Brain microvascular endothelial cell (primary cell): Measurements from ENCODE around the gene NKAP.
"Not testable (repeated sequence)": the region's sequence is repeated elsewhere in the genome, so short reads cannot be mapped to it uniquely, and the experiment has no call there.

ENCODE experiments used
- DNase-seq: peaks from one replicate; pipeline ENCODE4 v3.0.0-alpha.2; 2020
- H3K27ac ChIP-seq: fragments of 250-450 bp; sonication (Bioruptor Pico); 2 replicates; pipeline ENCODE4 v1.5.1; 2020; ENCODE audit warnings: mild to moderate bottlenecking, moderate library complexity
- H3K27me3 ChIP-seq: fragments of 250-450 bp; sonication (Bioruptor Pico); replicated peaks from 2 replicates; pipeline ENCODE4 v1.5.1; 2020; ENCODE audit warnings: mild to moderate bottlenecking
- H3K36me3 ChIP-seq: fragments of 250-450 bp; sonication (Bioruptor Pico); replicated peaks from 2 replicates; pipeline ENCODE4 v1.5.1; 2020; ENCODE audit warnings: mild to moderate bottlenecking
- H3K4me3 ChIP-seq: 2 replicates; pipeline ENCODE4 v1.5.1; 2011; ENCODE audit warnings: low read depth, mild to moderate bottlenecking, control low read depth, low read length, moderate library complexity
- in situ Hi-C: cut with HindIII; loops from 2 replicates; pipeline ENCODE4 v1.10.0; 2017; ENCODE audit warnings: low sequenced_read_pairs, low pct_ligation_motif_present
- TF ChIP-seq, protein P1 (sequence below): IDR thresholded peaks from 2 replicates; pipeline ENCODE4 v1.5.1; 2011; ENCODE audit warnings: low read depth, mild to moderate bottlenecking, moderate library complexity, low read length, control low read depth, inconsistent platforms; ENCODE audit errors: missing control alignments

NKAP gene

DNA sequence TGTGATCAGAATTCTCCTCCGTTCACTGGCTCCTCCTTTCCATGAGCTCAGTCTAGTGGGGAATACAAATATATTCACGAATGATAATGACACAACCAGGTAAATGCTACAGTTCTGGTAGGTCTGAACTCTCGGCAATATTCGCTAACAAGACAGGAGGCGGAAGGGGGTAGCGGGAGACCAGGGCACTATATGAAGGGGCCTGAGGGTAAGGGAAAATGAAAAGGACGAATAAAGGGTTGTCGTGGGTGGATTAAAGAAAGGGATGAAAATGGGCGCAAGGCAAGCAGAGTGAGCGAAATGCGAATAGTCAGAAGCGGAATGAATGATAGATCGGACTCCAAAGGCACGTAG, 743 bp downstream of the NKAP start:
- Histone ChIP-seq H3K27ac (peak overlapping the region; percentile 58), H3K27me3 (no peaks in the 10 kb centered on the region), H3K4me3 (peak overlapping the region; percentile 72), H3K36me3 (no peaks in the 10 kb centered on the region)
- TF ChIP-seq, protein P1, sequence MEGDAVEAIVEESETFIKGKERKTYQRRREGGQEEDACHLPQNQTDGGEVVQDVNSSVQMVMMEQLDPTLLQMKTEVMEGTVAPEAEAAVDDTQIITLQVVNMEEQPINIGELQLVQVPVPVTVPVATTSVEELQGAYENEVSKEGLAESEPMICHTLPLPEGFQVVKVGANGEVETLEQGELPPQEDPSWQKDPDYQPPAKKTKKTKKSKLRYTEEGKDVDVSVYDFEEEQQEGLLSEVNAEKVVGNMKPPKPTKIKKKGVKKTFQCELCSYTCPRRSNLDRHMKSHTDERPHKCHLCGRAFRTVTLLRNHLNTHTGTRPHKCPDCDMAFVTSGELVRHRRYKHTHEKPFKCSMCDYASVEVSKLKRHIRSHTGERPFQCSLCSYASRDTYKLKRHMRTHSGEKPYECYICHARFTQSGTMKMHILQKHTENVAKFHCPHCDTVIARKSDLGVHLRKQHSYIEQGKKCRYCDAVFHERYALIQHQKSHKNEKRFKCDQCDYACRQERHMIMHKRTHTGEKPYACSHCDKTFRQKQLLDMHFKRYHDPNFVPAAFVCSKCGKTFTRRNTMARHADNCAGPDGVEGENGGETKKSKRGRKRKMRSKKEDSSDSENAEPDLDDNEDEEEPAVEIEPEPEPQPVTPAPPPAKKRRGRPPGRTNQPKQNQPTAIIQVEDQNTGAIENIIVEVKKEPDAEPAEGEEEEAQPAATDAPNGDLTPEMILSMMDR: no peak
- DNase-seq: peak; percentile 0
- in situ Hi-C loops: no loop called here

DNA sequence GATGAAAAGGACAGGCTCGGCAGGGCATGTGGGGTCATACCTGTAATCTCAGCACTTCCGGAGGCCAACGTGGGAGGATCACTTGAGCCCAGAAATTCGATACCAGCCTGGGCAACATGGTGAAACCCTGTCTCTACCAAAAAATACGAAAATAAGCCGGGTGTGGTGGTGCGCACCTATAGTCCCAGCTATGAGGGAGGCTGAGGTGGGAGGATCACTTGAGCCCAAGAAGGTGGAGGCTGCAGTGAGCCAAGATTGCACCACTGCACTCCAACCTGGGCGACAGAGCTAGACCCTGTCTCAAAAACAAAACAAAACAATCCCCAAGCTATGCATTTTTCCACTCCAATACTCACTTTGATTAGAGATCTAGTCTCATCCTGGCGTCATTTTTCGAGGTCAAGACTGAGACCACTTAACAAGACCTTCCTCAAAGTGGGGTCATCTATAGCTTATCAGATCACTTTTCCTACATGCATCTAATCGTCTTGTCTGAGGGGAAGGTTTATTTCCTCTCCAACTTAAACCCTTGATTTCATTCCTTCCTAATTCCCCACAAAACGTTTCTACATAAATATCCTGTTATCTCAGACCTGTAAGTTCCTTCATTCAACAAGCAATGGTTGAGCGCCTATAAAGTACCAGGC, 1.3 kb downstream of the NKAP start:
- Histone ChIP-seq H3K27ac (no peak overlapping the region), H3K27me3 (no peaks in the 10 kb centered on the region), H3K4me3 (peak overlapping the region; percentile 72), H3K36me3 (no peaks in the 10 kb centered on the region)
- TF ChIP-seq, protein P1: no peak
- in situ Hi-C loops: no loop called here
- no peak for DNase-seq

DNA sequence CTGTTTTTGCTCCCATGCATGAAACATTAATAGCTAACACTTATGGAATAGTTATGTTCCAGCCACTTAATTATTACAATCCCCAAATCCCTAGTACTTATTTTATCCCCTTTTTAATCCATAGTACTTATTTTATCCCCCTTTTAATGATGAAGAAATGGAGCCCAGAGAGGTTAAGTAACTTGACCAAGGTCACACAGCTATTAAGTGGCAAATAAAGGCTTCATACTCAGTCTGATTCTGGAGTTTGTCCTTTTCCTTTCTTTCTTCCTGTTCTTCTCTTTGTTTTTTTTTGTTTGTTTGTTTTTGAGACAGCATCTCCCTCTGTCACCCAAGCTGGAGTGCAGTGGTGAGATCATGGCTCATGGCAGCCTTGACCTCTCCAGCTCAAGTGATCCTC, 2.2 kb downstream of the NKAP start:
- Histone ChIP-seq H3K27ac (no peak overlapping the region), H3K4me3 (no peak overlapping the region), H3K27me3 (no peaks in the 10 kb centered on the region), H3K36me3 (no peaks in the 10 kb centered on the region)
- TF ChIP-seq, protein P1: no peak
- no peak for DNase-seq
- in situ Hi-C loops: no loop called here

DNA sequence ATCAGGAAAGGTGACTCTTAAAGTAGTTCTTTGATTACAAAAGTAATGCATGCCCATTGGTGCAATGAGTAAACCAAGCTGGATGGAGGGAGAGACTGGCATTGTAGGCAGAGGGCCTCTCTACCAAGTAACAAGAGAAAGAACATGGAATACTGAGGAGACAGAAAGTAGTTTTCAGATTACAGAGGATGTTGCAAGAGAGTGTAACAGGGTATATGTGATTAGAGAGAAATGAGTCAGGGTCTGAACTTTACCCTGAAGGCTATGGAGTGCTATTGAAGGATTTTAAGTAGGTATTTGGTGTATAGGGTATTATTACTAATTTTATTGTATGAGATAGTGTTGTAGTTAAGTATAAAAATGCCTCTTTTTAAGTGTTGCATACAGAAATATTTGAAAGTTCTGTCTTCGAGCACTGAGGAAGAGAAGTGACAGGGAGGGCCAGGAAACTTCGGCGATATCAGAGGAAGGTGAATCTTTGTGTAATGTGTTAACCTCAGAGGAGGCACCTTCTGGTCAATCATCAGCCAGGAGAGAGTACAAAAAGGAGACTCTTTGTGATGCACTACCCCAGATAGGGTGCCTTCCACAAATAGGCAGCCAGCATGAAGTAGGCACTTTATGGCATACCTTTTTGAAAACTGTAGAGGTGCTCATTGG, 8.2 kb downstream of the NKAP start:
- Histone ChIP-seq H3K27ac (no peak overlapping the region), H3K4me3 (no peak overlapping the region), H3K36me3 (peaks cover 3% of the 10 kb centered on the region), H3K27me3 (no peaks in the 10 kb centered on the region)
- in situ Hi-C loops: no loop called here
- DNase-seq: no peak
- TF ChIP-seq, protein P1: no peak

DNA sequence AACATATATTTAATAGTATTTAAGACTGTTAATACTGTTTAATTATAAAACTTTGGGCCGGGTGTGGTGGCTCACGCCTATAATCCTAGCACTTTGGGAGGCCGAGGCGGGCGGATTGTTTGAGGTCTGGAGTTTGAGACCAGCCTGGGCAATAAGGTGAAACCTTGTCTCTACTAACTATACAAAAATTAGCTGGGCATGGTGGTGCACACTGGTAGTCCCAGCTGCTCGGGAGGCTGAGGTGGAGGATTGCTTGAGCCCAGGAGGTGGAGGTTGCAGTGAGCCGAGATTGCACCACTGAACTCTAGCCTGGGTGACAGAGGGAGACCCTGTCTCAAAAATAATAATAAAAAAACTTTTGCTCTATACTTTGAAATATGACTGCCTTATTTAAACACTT, 21.2 kb downstream of the NKAP start:
- in situ Hi-C loops, H3K4me3 ChIP-seq, H3K27ac ChIP-seq, DNase-seq, H3K36me3 ChIP-seq, H3K27me3 ChIP-seq: not testable (repeated sequence)

DNA sequence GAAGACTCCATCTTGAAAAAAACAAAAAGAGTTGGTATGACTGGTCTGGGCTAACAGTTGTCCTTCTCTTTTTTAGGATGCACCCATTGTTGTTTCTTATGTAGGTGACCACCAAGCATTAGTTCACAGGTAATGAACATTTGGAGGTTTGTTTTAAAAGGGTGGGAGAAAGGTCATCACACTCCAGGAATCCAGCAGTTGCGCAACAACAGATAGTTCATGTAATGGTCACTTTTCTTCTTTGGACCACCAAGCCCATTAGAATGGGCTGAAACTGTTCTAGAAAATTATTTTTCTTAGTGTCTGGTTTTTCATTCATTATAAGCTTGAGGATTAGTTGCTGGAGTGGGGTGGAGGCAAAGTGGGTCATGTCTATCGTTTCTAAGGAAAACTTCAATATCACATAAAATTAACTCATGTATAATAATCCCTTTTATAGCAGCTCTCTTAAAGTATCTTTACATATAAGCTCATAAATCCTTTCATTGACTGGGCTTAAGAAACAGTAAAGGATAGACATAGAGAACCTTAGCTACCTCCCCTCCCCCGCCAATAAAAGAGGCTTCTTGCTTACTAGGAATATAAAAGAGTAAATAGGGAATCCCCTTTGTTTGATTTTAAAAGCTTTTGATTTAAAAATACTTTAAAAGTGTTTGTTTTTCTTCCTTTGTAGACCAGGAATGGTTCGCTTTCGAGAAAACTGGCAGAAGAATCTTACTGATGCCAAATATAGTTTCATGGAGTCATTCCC, 23.5 kb downstream of the NKAP start:
- DNase-seq: no peak
- no peak overlapping the region for H3K27ac ChIP-seq
- TF ChIP-seq, protein P1: no peak
- no peaks in the 10 kb centered on the region for H3K36me3 ChIP-seq
- H3K4me3 ChIP-seq: no peak overlapping the region
- H3K27me3 ChIP-seq: no peaks in the 10 kb centered on the region
- in situ Hi-C loops: no loop called here
